HG03439 (cell line): ENCODE results near the gene GALNT12.

Source experiments
- ATAC-seq: cut with Tn5 transposase; IDR thresholded peaks from one replicate; pipeline ENCODE4 v1.9.1; 2021; ENCODE audit warnings: mild to moderate bottlenecking, moderate library complexity; ENCODE audit not compliant: unreplicated experiment

GALNT12 gene

GRCh38 chr9:98877311-98877710, 69.8 kb downstream of the GALNT12 start:
- ATAC-seq: no peak

DNA sequence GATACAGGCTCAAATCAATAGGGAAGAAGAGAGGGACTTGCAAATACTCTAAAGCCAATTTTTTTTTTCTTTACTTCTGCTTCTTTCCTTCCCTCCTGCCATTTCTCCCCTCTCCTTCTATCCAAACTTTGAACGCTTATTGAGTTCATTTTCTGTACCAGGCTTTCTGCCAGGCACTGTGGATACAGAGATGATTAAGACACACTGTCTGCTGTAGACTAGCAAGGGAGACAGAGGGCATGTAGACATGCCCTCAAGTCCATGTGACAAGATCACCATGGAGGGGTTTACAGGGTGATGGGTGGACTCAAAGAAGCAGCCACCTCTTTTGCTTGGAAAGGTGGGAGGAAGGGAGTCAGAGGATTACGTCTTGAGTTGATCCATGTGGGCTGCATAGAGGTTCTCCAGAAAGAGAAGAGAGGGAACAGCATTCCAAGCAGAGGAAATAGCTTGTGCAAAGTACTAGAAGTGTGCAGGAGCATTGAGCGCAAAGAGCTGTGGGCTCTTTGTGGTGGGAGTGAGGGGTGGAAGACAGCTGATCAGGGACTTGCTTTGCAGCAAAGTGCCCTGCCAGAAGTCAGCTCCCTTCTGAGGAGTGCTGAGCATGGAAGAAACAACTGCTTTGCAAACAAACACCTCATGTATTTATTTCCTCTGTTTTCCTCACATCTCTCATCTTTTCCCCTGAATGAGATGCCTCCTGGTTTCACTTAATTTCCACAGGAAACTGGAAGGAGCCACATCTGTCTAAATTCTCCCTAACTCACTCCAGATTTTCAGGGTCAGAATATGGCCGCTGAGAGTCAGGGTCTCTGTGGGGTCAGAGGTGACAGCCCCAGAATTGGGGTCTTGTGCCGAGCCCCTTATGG, 71.9 kb downstream of the GALNT12 start:
- no peak for ATAC-seq

GRCh38 chr9:98879963-98880310, 72.5 kb downstream of the GALNT12 start:
- ATAC-seq: no peak

- no peak for ATAC-seq
These were observed 73.0 kb downstream of the GALNT12 start for GRCh38 chr9:98880311-98881015.

- no peak for ATAC-seq
These were observed 73.9 kb downstream of the GALNT12 start for GRCh38 chr9:98881356-98881755.

GRCh38 chr9:98881836-98882568, 74.5 kb downstream of the GALNT12 start:
- ATAC-seq: no peak

DNA sequence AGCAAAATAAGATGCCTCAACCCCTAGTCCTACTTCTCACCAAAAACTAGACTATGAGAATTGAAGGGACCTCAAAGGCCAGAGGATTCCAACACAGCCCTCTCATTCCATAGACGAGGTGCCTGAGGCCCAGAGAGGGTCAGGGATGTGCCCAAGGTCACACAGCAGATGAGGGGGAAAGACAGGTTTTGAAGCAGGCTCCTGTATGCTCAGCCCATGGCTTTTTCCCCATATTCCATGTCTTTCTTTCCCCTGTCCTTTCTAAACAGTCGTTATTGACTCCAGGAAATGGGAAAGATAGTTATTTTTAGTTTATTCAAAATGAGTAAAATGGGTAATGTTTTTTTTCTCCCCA, 75.1 kb downstream of the GALNT12 start:
- ATAC-seq: no peak

DNA sequence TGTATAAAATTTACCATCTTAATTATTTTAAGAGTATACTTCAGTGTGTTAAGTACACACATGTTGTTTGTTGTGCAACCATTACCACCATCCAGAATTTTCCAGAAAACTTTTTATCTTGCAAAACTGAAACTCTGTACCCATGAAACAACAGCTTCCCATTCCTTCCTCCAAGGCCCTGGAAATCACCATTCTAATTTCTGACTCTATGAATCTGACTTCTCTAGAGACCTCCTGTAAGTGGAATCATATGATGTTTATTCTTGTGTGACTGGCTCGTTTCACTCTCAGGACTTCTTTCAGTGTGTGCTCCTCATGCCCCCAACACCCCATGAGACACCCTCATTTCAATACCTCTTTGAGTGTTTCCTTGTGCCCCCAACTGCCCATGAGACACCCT, 75.8 kb downstream of the GALNT12 start:
- no peak for ATAC-seq

- no peak for ATAC-seq
These were observed 77.4 kb downstream of the GALNT12 start for GRCh38 chr9:98884849-98885248.

DNA sequence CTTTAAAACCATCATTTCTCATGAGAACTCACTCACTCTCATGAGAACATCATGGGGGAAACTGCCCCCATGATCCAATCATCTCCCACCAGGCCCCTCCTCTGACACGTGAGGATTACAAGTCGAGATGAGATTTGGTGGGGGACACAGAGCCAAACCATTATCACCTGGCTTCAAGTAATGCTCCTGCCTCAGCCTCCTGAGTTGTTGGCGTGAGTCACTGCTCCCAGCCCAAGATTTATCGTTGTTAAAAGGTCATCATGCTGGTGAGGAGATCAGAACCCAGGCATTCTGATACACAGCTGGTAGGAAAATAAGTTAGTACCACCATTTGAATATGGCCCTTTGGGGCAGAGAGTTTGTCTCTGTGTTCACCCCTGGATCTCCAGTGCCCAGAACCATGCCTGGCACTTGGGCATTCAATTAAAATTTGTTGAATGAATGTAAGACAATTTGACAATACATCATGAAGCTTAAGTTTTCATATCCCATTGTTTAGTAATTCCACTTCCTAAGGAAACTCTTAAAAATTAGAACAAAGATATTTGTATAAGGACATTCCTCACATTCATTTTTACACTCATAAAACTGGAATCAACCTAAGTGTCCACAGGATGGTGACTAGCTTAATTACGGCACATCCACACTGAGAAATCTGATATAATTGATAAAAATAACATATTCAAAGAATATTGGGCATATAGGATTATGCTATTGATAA, 78.3 kb downstream of the GALNT12 start:
- no peak for ATAC-seq

GRCh38 chr9:98886691-98887229, 79.3 kb downstream of the GALNT12 start:
- ATAC-seq: no peak

- ATAC-seq: no peak
These were observed 80.5 kb downstream of the GALNT12 start for GRCh38 chr9:98887918-98888510.

GRCh38 chr9:98888801-98889421, 81.4 kb downstream of the GALNT12 start:
- no peak for ATAC-seq

DNA sequence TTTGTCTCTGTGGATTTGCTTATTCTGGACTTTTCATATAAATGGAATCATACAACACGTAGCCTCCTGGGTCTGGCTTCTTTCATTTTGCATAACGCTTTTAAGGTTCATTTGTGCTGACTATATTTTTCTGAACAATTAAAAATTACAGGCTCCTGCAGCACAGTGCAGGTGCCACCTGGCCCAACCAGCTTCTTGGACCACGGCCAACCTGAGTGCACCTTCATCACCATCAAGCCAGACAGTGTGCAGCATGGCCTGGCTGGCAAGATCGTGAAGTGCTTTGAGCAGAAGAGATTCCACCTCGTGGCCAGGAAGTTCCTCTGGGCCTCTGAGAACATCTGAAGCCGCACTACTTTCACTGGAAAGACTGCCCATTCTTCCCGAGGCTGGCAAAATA, 82.8 kb downstream of the GALNT12 start:
- no peak for ATAC-seq

DNA sequence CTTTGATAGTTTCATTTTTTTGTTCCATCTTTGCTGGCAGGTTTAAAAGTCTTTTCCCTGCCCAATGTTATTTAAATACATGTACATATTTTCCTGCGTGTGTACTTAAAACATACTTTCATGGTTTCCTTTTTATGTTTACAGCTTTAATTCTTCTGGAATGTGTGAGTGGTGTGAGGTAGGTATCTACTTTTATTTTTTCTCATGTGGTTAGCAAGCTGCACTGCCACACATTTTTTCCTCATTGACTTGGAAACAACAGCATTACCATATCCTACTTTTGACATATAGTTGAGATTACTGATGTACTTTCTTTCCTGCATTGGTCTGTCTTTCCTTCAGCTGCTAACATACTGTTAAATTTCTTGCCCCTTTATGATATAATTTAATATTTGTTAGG, 84.8 kb downstream of the GALNT12 start:
- ATAC-seq: no peak

GRCh38 chr9:98892690-98893089, 85.2 kb downstream of the GALNT12 start:
- ATAC-seq: no peak

- ATAC-seq: no peak
These were observed 86.7 kb downstream of the GALNT12 start for GRCh38 chr9:98894171-98894570.

GRCh38 chr9:98894761-98895160, 87.3 kb downstream of the GALNT12 start:
- ATAC-seq: no peak

DNA sequence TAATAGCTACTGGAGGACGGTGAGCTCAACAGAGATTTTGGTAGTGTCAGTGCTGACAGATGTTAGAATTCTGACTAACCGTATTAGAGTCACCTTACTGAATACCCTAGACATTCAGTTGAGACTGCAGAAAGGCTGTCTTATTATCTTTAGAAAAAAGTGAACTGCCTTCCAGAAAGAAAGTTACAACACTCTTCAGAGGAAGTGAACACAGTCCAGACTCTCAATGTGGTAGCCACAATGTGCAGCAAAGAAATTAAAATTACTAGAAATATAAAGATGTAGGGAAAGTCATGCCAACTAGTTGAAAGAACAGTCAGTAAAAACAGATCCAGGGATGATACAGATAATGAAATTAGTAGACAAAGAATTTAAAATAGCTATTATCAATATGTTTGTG, 89.2 kb downstream of the GALNT12 start:
- ATAC-seq: no peak

DNA sequence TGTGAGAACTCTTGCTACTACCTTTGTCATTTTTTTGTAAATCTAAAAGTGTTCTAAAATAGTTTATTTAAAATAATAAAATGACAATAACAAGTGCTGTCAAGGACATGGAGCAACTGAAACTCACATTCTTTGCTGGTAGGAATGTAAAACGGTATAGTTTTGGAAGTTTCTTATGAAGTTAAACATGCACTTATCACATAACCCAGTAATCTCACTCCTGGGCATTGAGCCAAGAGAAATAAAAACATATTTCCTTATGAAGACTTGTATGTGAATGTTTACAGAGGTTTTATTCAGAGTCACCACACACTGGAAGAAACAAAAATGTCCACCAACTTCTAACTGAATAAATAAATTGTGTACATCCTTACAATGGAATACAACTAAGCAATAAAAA, 90.3 kb downstream of the GALNT12 start:
- no peak for ATAC-seq
